ENCODE results near the gene EVA1A.
"Not testable (repeated sequence)": the region's sequence is repeated elsewhere in the genome, so short reads cannot be mapped to it uniquely, and the experiment has no call there.

EVA1A gene

GRCh38 chr2:75517547-75518230 is 43.0 kb downstream of the EVA1A start:
- DNase-seq (ENCODE audit: low read depth in 2 of 2), result no peak

GRCh38 chr2:75516378-75517360 is 44.1 kb downstream of the EVA1A start:
- DNase-seq (ENCODE audit: low read depth in 2 of 2), result no peak

- no peak for DNase-seq (ENCODE audit: low read depth in 2 of 2)
Observed at GRCh38 chr2:75515584-75516368, 45.0 kb downstream of the EVA1A start.

- no peak for DNase-seq (ENCODE audit: low read depth in 2 of 2)
Observed at GRCh38 chr2:75513616-75514170, 47.0 kb downstream of the EVA1A start.

GRCh38 chr2:75512455-75513212 is 48.1 kb downstream of the EVA1A start:
- DNase-seq (ENCODE audit: low read depth in 2 of 2), result no peak

GRCh38 chr2:75506101-75506697 is 54.5 kb downstream of the EVA1A start:
- DNase-seq (ENCODE audit: low read depth in 2 of 2), result no peak

GRCh38 chr2:75505012-75505411 is 55.7 kb downstream of the EVA1A start:
- no peak for DNase-seq (ENCODE audit: low read depth in 2 of 2)

- no peak for DNase-seq (ENCODE audit: low read depth in 2 of 2)
Observed at GRCh38 chr2:75503048-75503607, 57.6 kb downstream of the EVA1A start.

GRCh38 chr2:75500633-75501032 is 60.1 kb downstream of the EVA1A start:
- no peak for DNase-seq (ENCODE audit: low read depth in 2 of 2)

GRCh38 chr2:75499534-75499933 is 61.2 kb downstream of the EVA1A start:
- no peak for DNase-seq (ENCODE audit: low read depth in 2 of 2)

GRCh38 chr2:75498907-75499306 is 61.8 kb downstream of the EVA1A start:
- no peak for DNase-seq (ENCODE audit: low read depth in 2 of 2)

- no peak for DNase-seq (ENCODE audit: low read depth in 2 of 2)
Observed at GRCh38 chr2:75497256-75497655, 63.5 kb downstream of the EVA1A start.

- no peak for DNase-seq (ENCODE audit: low read depth in 2 of 2)
Observed at GRCh38 chr2:75495862-75496261, 64.9 kb downstream of the EVA1A start.

GRCh38 chr2:75494137-75494769 is 66.5 kb downstream of the EVA1A start:
- DNase-seq (ENCODE audit: low read depth in 2 of 2), result no peak

GRCh38 chr2:75493230-75493629 is 67.5 kb downstream of the EVA1A start:
- no peak for DNase-seq (ENCODE audit: low read depth in 2 of 2)

GRCh38 chr2:75491129-75491753 is 69.5 kb downstream of the EVA1A start:
- no peak for DNase-seq (ENCODE audit: low read depth in 2 of 2)

- no peak for DNase-seq (ENCODE audit: low read depth in 2 of 2)
Observed at GRCh38 chr2:75489721-75490120, 71.0 kb downstream of the EVA1A start.

- no peak for DNase-seq (ENCODE audit: low read depth in 2 of 2)
Observed at GRCh38 chr2:75488157-75488556, 72.6 kb downstream of the EVA1A start.

- not testable (repeated sequence) for DNase-seq (ENCODE audit: low read depth in 2 of 2)
Observed at GRCh38 chr2:75486735-75487134, 74.0 kb downstream of the EVA1A start.

Data from stimulated activated CD8-positive, alpha-beta memory T cell treated with anti-CD3 and anti-CD28 coated beads, Interleukin-7, amount 100 ng/mL, for 1 hour (primary cell).